Stimulated activated naive B cell treated with anti-CD40 and anti-IgM and Interleukin-4, amounts not matched to agents 10 μg/mL and 1 μg/mL and 100 μg/mL, for 72 hours (primary cell): ENCODE data around the gene ATXN1.

Experiments
- ATAC-seq, 2 donors: fragments of 150-1000 bp; cut with Tn5 transposase; replicated peaks; 2 replicates each; pipeline ENCODE4 v1.10.0; 2021; ENCODE audit warnings: moderate library complexity in 1 of 2
- DNase-seq: peaks from one replicate; pipeline ENCODE4 v3.0.0; 2021
- H3K27ac Mint-ChIP-seq: one replicate; pipeline ENCODE4 v1.8.0; 2022; ENCODE audit warnings: mild to moderate bottlenecking, mixed read lengths
- H3K27me3 Mint-ChIP-seq, 2 donors: one replicate each; pipeline ENCODE4 v1.8.0; 2022; ENCODE audit warnings: mixed read lengths in 2 of 2
- H3K36me3 Mint-ChIP-seq, 2 donors: one replicate each; pipeline ENCODE4 v1.8.0; 2022; ENCODE audit warnings: mixed read lengths in 2 of 2, mild to moderate bottlenecking in 1 of 2
- H3K4me1 Mint-ChIP-seq, 2 donors: one replicate each; pipeline ENCODE4 v1.8.0; 2022; ENCODE audit warnings: mixed read lengths in 2 of 2, mild to moderate bottlenecking in 1 of 2
- H3K4me3 Mint-ChIP-seq, 2 donors: one replicate each; pipeline ENCODE4 v1.8.0; 2022; ENCODE audit warnings: mild to moderate bottlenecking in 2 of 2, mixed read lengths in 2 of 2, moderate library complexity in 1 of 2
- H3K9me3 Mint-ChIP-seq, 2 donors: one replicate each; pipeline ENCODE4 v1.8.0; 2022; ENCODE audit warnings: mixed read lengths in 2 of 2, mild to moderate bottlenecking in 1 of 2

ATXN1 gene

DNA sequence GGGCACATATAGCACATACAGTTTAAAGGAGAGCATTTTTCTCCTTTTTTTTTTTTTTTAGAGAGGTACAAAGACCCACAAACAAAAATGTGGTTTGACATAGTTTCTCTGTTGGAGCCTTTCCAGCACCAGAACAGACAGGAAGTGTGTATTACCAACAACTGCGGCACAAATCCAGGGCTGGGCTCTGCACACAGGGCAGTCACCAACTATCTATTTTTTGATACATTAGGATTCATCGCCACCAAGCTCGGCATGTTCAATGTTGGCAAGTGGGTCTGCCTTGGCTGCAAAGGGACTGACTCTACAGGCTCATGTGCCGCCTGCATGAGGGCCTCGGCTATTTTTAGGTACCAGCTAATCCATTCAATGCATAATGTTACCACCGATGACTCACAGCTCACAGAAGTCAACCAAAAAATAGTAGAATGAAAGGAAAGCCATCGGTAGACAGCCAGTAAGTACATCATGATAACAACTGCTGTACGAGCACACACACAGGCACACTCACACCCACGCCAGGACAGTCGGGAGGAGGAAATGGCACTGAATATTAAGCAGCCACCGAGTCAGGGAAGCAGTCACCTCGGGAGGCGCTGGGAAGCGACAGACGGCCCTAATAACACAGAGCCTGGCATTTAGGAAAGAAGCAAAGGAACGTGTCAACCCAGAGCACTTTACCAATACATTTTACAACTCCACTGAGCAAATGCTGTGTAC is 441.3 kb downstream of the ATXN1 start:
- DNase-seq (peak; percentile 39), ATAC-seq (peak; percentile 87 to 91)
- Mint-ChIP-seq H3K27me3 (peaks cover 0 to 6% of the 10 kb centered on the region in 2 donors), H3K4me3 (peak overlapping the region; percentile 66 to 72), H3K9me3 (peaks cover 0 to 2% of the 10 kb centered on the region in 2 donors), H3K36me3 (peaks cover 44 to 51% of the 10 kb centered on the region in 2 donors), H3K27ac (peak overlapping the region; percentile 63), H3K4me1 (peaks cover 28 to 56% of the 10 kb centered on the region in 2 donors)

DNA sequence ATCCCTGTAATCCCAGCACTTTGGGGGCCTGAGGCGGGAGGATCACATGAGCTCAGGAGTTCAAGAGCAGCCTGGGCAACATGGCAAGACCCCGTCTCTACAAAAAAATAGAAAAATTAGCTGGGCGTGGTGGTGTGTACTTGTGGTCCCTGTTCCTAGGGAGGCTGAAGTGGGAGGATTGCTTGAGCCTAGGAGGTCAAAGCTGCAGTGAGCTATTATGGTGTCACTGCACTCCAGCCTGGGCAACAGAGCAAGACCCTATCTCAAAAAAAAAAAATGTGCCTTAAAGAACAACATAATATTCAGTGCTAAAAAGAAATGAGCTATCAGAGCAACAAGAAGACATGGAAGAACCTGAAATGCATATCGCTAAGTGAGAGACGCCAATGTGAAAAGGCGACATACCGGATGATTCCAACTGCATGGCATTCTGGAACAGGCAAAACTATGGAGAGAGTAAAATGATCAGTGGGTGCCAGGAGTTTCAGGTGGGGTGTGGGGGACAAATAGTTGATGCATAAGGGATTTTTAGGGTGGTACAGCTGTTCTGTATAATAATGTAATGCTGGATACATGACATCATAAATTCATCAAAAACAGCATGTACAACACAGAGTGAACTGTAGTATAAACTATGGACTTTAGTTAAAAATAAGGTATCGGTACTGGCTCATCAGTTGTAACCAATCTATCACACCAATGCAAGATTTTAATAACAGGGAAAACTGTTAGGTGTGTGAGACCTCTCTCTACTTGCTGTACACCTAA is 442.1 kb downstream of the ATXN1 start:
- Mint-ChIP-seq H3K4me1 (peaks cover 28 to 51% of the 10 kb centered on the region in 2 donors), H3K9me3 (peaks cover 0 to 2% of the 10 kb centered on the region in 2 donors), H3K27me3 (peaks cover 0 to 6% of the 10 kb centered on the region in 2 donors), H3K36me3 (peaks cover 44 to 51% of the 10 kb centered on the region in 2 donors), H3K27ac (no peak overlapping the region), H3K4me3 (peak overlapping the region in 1 of 2 donors; percentile 17)
- DNase-seq (no peak), ATAC-seq (no peak)

DNA sequence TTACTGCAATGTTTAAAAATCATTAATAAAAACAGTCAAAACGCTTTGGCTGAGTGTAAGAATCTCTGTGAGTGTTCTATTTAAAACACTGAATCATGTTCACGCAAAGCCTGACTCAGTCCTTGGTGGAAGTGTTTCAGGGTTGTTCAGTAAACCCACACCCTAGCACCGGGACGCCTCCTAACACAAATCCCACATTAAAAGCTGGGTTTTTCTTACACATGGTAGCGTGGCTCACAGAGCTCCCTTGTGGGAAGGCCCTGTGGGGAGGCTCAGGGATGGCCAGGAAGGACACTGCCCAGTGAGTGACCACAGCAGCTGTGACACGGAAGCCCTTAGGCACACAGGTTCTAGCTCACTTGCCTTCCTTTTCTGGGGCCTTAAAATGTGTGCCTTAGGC is 442.7 kb downstream of the ATXN1 start:
- Mint-ChIP-seq H3K36me3 (peaks cover 44 to 51% of the 10 kb centered on the region in 2 donors), H3K4me3 (no peak overlapping the region), H3K27ac (no peak overlapping the region), H3K4me1 (peaks cover 28 to 51% of the 10 kb centered on the region in 2 donors), H3K9me3 (peaks cover 0 to 2% of the 10 kb centered on the region in 2 donors), H3K27me3 (peaks cover 0 to 6% of the 10 kb centered on the region in 2 donors)
- ATAC-seq, result no peak
- DNase-seq, result no peak

DNA sequence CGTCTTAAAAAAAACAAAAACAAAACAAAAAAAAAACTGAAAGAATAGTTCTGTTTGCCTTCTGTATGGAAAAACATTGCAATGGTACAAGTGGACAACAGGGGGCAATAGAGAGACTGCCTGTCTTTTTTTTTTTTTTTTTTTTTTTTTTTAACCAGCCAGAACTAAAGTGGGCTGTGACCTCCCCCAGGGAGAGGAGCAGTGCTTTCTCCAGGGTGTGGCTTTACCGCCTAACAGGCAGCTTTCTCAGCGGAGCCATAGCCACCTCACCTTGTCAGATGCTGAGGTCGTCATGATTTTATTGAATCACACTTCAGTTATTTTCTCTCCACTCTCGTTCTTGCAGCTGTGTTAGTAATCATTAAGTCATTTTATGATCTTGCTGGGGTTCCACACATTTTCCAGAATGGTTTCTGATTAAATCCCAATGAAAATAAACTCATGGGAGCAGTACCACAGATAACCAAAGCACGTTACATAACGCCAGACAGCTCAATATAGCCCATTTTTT is 444.5 kb downstream of the ATXN1 start:
- DNase-seq (no peak), ATAC-seq (no peak)
- Mint-ChIP-seq H3K27me3 (peaks cover 0 to 6% of the 10 kb centered on the region in 2 donors), H3K4me3 (no peak overlapping the region), H3K4me1 (peaks cover 18 to 36% of the 10 kb centered on the region in 2 donors), H3K36me3 (peaks cover 35 to 40% of the 10 kb centered on the region in 2 donors), H3K27ac (no peak overlapping the region), H3K9me3 (peaks cover 0 to 2% of the 10 kb centered on the region in 2 donors)

DNA sequence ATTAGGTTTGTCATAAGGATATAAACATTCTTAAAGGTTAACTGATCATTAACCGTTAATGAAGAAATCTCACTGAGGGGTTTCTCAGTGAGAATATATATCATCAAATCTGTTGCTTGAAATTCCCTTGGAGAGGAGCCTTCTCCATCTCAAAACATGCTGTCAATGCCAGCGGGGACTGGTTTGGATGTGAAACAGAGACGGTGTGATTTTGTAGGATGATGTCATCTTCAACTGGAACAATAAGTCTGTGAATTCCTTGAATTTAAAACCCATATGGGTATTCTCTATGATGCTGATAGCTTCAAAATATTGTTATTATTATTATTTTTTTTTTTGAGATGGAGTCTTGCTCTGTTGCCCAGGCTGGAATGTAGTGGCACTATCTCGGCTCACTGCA is 447.0 kb downstream of the ATXN1 start:
- H3K4me3 Mint-ChIP-seq, result no peak overlapping the region
- peaks cover 0 to 2% of the 10 kb centered on the region in 2 donors for H3K9me3 Mint-ChIP-seq
- peaks cover 33 to 35% of the 10 kb centered on the region in 2 donors for H3K36me3 Mint-ChIP-seq
- no peak for ATAC-seq
- DNase-seq, result no peak
- H3K4me1 Mint-ChIP-seq, result peaks cover 7 to 21% of the 10 kb centered on the region in 2 donors
- no peak overlapping the region for H3K27ac Mint-ChIP-seq
- peaks cover 0 to 6% of the 10 kb centered on the region in 2 donors for H3K27me3 Mint-ChIP-seq

DNA sequence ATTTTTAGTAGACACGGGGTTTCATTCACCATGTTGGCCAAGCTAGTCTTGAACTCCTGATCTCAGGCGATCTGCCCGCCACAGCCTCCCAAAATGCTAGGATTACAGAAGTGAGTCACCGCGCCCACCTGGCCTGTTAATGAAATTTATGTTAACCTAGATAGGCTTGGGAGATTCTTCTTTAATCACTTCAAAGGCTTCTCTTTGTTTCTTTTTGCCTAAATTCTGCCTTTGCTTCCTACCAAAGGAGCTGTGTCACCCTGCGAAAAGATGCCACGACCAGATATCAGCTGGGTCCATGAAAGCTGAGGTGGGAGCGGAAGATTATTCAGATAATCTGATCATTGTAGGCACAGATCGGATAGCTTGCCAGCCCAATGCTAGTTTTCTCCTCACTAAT is 447.5 kb downstream of the ATXN1 start:
- Mint-ChIP-seq H3K27ac (no peak overlapping the region), H3K9me3 (no peaks in the 10 kb centered on the region), H3K4me3 (no peak overlapping the region)

DNA sequence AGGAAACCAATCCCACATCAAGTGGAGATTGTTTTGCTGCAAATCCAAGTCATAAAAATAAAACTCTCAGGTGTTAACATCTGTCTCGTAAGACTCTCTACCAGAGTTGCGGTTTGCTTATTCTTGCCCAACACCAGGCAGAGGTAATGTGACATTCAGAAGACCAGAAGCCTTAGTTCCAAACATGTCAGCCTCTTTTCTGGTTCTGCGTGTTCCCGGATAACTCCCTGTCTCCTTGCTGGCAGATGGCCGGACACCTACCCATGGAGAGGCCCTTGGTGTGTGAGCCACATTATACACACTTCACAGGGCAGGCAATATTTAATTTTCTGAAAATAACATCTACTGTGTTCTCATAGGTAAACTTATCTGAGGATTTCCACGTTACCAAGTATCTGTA is 449.5 kb downstream of the ATXN1 start:
- H3K4me3 Mint-ChIP-seq, result no peak overlapping the region
- ATAC-seq, result no peak
- no peak for DNase-seq
- peaks cover 31 to 35% of the 10 kb centered on the region in 2 donors for H3K36me3 Mint-ChIP-seq
- peaks cover 0 to 6% of the 10 kb centered on the region in 2 donors for H3K27me3 Mint-ChIP-seq
- no peak overlapping the region for H3K27ac Mint-ChIP-seq
- peaks cover 5 to 6% of the 10 kb centered on the region in 2 donors for H3K4me1 Mint-ChIP-seq
- H3K9me3 Mint-ChIP-seq, result no peaks in the 10 kb centered on the region

More for the DNA sequence above, 447.5 kb downstream of the ATXN1 start:
- DNase-seq (no peak), ATAC-seq (no peak)
- H3K4me1 Mint-ChIP-seq, result peaks cover 3 to 16% of the 10 kb centered on the region in 2 donors
- peaks cover 0 to 6% of the 10 kb centered on the region in 2 donors for H3K27me3 Mint-ChIP-seq
- peaks cover 29 to 32% of the 10 kb centered on the region in 2 donors for H3K36me3 Mint-ChIP-seq

DNA sequence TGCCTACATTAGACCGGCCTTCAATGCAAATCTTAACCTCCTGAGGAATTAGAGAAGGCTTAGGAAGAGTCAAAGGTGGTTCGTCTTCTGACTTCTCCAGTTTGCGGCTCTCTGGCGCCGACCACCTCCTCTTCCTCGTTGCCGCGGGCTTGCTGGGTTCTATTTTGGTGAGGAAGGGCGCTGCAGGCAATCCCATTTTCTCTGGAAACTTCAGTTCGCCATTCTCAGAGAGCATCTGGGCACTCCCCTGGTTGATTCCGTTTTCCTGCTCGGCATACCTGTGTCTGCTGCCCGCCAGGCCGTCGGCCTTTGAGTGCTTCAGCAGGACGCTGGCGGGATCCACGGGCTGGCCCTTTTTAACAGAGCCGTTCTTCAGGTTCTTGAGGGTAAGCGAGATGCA is 454.9 kb downstream of the ATXN1 start:
- H3K36me3 Mint-ChIP-seq, result peaks cover 55 to 57% of the 10 kb centered on the region in 2 donors
- ATAC-seq (no peak), DNase-seq (no peak)
- no peaks in the 10 kb centered on the region for H3K27me3 Mint-ChIP-seq
- H3K27ac Mint-ChIP-seq, result peak overlapping the region; percentile 84
- H3K9me3 Mint-ChIP-seq, result no peaks in the 10 kb centered on the region
- peaks cover 22 to 28% of the 10 kb centered on the region in 2 donors for H3K4me1 Mint-ChIP-seq
- peak overlapping the region; percentile 67 to 68 for H3K4me3 Mint-ChIP-seq

DNA sequence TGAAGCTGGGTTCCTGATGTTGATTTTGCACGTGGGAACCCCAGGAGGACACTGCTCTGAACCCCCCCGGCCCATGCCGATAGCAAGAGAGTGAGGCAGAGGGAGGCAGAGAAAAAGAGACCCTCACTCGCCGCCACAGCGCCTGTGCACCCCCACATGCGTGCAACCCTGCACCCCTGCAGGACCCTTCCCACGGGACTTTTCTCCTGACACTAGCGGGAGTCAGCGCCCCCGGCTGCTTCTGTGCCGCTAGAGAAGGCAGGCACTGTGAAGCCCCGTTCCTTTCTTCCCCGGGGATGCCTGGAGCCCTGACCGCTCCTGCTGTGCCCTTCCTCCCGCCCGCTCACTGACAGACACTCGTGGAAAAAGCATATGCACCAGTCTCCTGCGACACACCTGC is 455.5 kb downstream of the ATXN1 start:
- Mint-ChIP-seq H3K4me3 (peak overlapping the region; percentile 67 to 68), H3K4me1 (peaks cover 22 to 28% of the 10 kb centered on the region in 2 donors), H3K27ac (peak overlapping the region; percentile 84), H3K27me3 (no peaks in the 10 kb centered on the region), H3K36me3 (peaks cover 55 to 57% of the 10 kb centered on the region in 2 donors), H3K9me3 (no peaks in the 10 kb centered on the region)
- DNase-seq, result no peak
- ATAC-seq, result peak; percentile 38 to 53

DNA sequence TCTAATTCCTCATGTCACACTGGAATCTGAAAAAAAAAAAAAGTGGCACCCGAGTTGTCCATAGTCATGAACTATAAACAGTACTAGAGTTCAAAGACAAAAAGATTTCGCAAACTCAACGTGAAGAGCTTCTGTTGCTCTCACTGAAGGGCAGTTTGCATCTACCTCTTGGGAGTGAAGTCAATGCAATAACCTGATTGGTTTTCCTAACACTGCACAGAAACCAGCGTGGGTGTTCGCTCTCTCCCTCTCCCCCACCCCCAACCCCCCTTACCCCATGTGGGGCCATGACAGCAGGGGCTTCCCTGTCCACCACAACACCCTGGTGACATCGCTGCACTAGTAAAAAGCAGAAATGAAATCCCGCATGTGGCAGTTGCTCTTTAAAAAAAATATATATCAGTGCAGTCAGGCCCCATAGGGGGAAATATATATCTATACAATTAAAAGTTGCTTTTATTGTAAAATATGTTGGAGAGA is 456.0 kb downstream of the ATXN1 start:
- H3K27me3 Mint-ChIP-seq, result no peaks in the 10 kb centered on the region
- peak; percentile 68 for DNase-seq

DNA sequence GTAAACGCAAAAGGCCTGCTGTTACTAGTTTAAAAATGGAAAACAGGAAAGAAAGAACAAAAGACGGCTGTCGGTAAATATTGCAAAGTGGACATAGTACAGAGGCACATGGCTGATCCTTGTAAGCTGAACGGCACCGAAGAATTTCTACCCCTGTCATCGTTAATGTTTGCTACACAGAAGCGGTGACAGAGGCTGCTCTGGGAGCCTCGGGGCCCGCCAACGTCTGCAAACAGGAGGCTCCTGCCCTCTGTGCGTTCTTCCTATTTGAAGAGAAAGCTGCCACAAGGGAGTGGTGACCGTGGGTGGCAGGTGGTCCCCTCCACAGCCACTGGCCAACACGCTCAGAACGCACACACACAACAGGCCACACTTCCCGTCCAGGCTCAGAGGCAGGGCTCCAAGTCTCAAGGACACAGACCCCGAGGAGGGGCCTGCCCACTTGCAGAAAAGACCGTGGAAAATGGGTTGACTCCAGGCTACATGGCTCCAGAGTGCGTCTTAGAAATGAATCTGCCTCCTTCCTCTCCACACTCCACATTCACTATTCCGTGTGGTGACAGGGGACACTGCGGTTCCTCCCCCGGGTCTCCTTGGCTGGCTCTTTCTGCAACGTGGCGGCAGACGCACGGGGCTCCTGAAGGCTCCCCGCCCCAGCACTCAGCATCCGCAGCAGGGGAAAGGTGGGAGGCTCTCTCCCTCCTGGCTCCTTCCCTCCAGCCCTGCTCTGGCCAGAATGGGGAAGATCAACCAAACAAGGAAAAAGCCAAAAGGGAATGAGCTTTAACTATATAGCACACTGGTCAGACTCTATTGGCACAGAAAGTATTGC is 458.3 kb downstream of the ATXN1 start:
- no peak overlapping the region for H3K27ac Mint-ChIP-seq
- no peaks in the 10 kb centered on the region for H3K27me3 Mint-ChIP-seq
- DNase-seq (no peak), ATAC-seq (no peak)
- H3K36me3 Mint-ChIP-seq, result peaks cover 49 to 53% of the 10 kb centered on the region in 2 donors
- H3K4me3 Mint-ChIP-seq, result no peak overlapping the region
- no peaks in the 10 kb centered on the region for H3K9me3 Mint-ChIP-seq
- peaks cover 22 to 28% of the 10 kb centered on the region in 2 donors for H3K4me1 Mint-ChIP-seq

More for the DNA sequence above, 456.0 kb downstream of the ATXN1 start:
- Mint-ChIP-seq H3K36me3 (peaks cover 55 to 57% of the 10 kb centered on the region in 2 donors), H3K4me1 (peaks cover 22 to 28% of the 10 kb centered on the region in 2 donors), H3K27ac (no peak overlapping the region), H3K4me3 (peak overlapping the region in 1 of 2 donors; percentile 68), H3K9me3 (no peaks in the 10 kb centered on the region)
- ATAC-seq, result peak; percentile 94 to 98

DNA sequence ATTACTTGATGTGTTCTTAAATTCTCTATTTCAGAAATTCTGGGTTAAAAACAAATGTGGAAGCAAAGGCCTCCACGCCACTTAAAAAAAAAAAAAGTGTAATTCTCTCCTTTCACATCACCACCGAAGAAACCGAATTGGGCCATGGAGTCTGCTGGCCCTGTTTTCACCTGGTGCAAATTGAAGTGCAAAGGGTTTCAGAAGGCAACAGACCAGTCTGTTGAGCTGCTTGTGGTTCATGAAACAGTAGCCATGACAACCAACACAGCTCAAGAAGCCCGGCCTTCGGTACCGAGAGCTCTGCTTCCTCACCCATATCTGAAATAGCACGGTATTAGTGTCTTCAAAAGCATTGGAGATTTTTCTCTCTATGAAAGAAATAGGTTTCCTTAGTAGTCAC is 459.7 kb downstream of the ATXN1 start:
- ATAC-seq, result no peak
- Mint-ChIP-seq H3K36me3 (peaks cover 36 to 46% of the 10 kb centered on the region in 2 donors), H3K27ac (no peak overlapping the region), H3K27me3 (no peaks in the 10 kb centered on the region), H3K4me1 (peaks cover 15 to 21% of the 10 kb centered on the region in 2 donors), H3K9me3 (no peaks in the 10 kb centered on the region), H3K4me3 (no peak overlapping the region)
- DNase-seq, result no peak

DNA sequence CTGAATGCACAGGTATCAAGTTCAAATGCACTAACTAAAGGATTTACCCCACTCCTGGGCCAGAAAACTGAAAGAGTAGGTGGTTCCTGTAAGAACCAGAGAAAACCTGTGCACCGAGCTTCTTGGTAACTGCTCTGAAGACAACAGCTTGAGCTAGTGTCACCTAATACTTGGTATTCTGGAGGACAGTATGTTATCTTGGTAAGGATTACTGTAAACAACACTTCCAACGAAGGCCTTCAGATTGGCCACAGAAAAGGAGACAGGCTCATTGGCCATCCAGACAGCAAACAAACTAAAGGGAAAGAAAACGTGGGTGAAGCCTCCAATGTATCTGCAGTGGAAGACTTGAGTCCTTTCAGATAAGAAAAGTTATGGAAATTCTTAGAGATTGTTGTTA is 461.4 kb downstream of the ATXN1 start:
- DNase-seq (no peak), ATAC-seq (no peak)
- Mint-ChIP-seq H3K9me3 (no peaks in the 10 kb centered on the region), H3K36me3 (peaks cover 22 to 34% of the 10 kb centered on the region in 2 donors), H3K4me1 (peaks cover 4% of the 10 kb centered on the region in 2 donors), H3K27me3 (no peaks in the 10 kb centered on the region), H3K27ac (no peak overlapping the region), H3K4me3 (no peak overlapping the region)
